ENCODE data around the gene DCXR.

GRCh38 chr17:82054351-82055022, 17.0 kb upstream of the DCXR start:
- TF ChIP-seq POLR2AphosphoS5 (IDR thresholded peaks at IDR 0.05; ENCODE audit: low read depth, low read length) = no peak
- no peak for TF ChIP-seq POLR2A (IDR thresholded peaks at IDR 0.05; ENCODE audit: low read depth, low read length)
